HCT116 (cell line): Measurements from ENCODE around the gene RPAP3.

Experiments
- CTCF ChIP-seq, 3 experiments: fragments of 200-600 bp in 1 of 3; sonication (generic) in 1 of 3; IDR thresholded peaks in 2 of 3; conservative IDR thresholded peaks in 1 of 3; 2 replicates each; pipeline ENCODE4 v1.5.1; 2012 to 2017; ENCODE audit warnings: low read depth in 2 of 3, low read length in 2 of 3, antibody characterized with exemption in 1 of 3, borderline replicate concordance in 1 of 3, control low read depth in 1 of 3, mild to moderate bottlenecking in 1 of 3, mixed read lengths in 1 of 3, mixed run types in 1 of 3, moderate library complexity in 1 of 3; ENCODE audit not compliant: insufficient read depth in 1 of 3
- EZH2 ChIP-seq: fragments of 200-600 bp; sonication (generic); IDR thresholded peaks from 2 replicates; pipeline ENCODE4 v1.6.1; 2017; ENCODE audit warnings: antibody characterized with exemption, mixed run types
- EZH2phosphoT487 ChIP-seq: fragments of 200-600 bp; IDR thresholded peaks from 2 replicates; pipeline ENCODE4 v1.6.1; 2018; ENCODE audit warnings: antibody characterized with exemption, borderline replicate concordance
- JUND ChIP-seq: IDR thresholded peaks from 2 replicates; pipeline ENCODE4 v1.6.1; 2012
- MAX ChIP-seq: IDR thresholded peaks from 2 replicates; pipeline ENCODE4 v1.6.1; 2012
- POLR2A ChIP-seq: IDR thresholded peaks from 2 replicates; pipeline ENCODE4 v1.7.0; 2011; ENCODE audit warnings: borderline replicate concordance; ENCODE audit not compliant: insufficient read depth, insufficient read length; ENCODE audit errors: extremely low read depth
- POLR2AphosphoS5 ChIP-seq: IDR thresholded peaks from 2 replicates; pipeline ENCODE4 v1.6.1; 2011; ENCODE audit warnings: mild to moderate bottlenecking, low read depth, low read length, moderate library complexity
- RAD21 ChIP-seq: IDR thresholded peaks from 2 replicates; pipeline ENCODE4 v1.6.1; 2012; ENCODE audit warnings: low read depth, mild to moderate bottlenecking
- TCF7L2 ChIP-seq: IDR thresholded peaks from 2 replicates; pipeline ENCODE4 v1.7.0; 2011; ENCODE audit warnings: borderline replicate concordance, inconsistent platforms; ENCODE audit not compliant: insufficient read depth, insufficient read length; ENCODE audit errors: extremely low read depth
- ZBTB33 ChIP-seq: IDR thresholded peaks from 2 replicates; pipeline ENCODE4 v1.6.1; 2011; ENCODE audit warnings: mild to moderate bottlenecking, low read length, moderate library complexity; ENCODE audit not compliant: insufficient replicate concordance; ENCODE audit errors: extremely low read depth
- ZNF274 ChIP-seq: fragments of 200-500 bp; sonication (Bioruptor generic); IDR thresholded peaks from 2 replicates; pipeline ENCODE4 v1.6.1; 2014; ENCODE audit warnings: mild to moderate bottlenecking, low read depth, low read length, inconsistent platforms

- TF ChIP-seq CTCF (IDR thresholded peaks at IDR 0.05 in 2 of 3, conservative IDR thresholded peaks at IDR 0.05 in 1 of 3; ENCODE audit: borderline replicate concordance in 1 of 3, insufficient read depth in 1 of 3, low read depth in 2 of 3, low read length in 2 of 3) (no peak), EZH2 (no peak), POLR2AphosphoS5 (no peak), POLR2A (no peak), ZNF274 (no peak), ZBTB33 (no peak), MAX (no peak), EZH2phosphoT487 (no peak), RAD21 (no peak), TCF7L2 (no peak), JUND (no peak)
These were observed 1.5 kb upstream of the RPAP3 start for GRCh38 chr12:47707355-47707754.
